NCI-H524 (cell line): ENCODE measurements around the gene DPF1.

Experiments used
- DNase-seq, 2 experiments: peaks; one replicate each; lab custom pipeline; 2025; lab: John Stamatoyannopoulos, UW

Gene DPF1

GRCh38 chr19:38197937-38198704 lies 25.9 kb downstream of the DPF1 start:
- peak; percentile 7 to 53 for DNase-seq

GRCh38 chr19:38196948-38197656 lies 26.9 kb downstream of the DPF1 start:
- no peak for DNase-seq

GRCh38 chr19:38196245-38196837 lies 27.7 kb downstream of the DPF1 start:
- DNase-seq = no peak

GRCh38 chr19:38195237-38195636 lies 28.8 kb downstream of the DPF1 start:
- DNase-seq = no peak

- DNase-seq = peak; percentile 99
Measured at GRCh38 chr19:38194061-38194701, 29.8 kb downstream of the DPF1 start.

GRCh38 chr19:38193445-38193844 lies 30.6 kb downstream of the DPF1 start:
- DNase-seq = peak; percentile 33 to 68

- DNase-seq = no peak
Measured at GRCh38 chr19:38191747-38192146, 32.3 kb downstream of the DPF1 start.

- DNase-seq = no peak
Measured at GRCh38 chr19:38190793-38191192, 33.2 kb downstream of the DPF1 start.

GRCh38 chr19:38190061-38190460 lies 34.0 kb downstream of the DPF1 start:
- DNase-seq = no peak

- no peak for DNase-seq
Measured at GRCh38 chr19:38185562-38185961, 38.5 kb downstream of the DPF1 start.

GRCh38 chr19:38184815-38185214 lies 39.2 kb downstream of the DPF1 start:
- no peak for DNase-seq

GRCh38 chr19:38183251-38183897 lies 40.6 kb downstream of the DPF1 start:
- no peak for DNase-seq

- DNase-seq = no peak
Measured at GRCh38 chr19:38182536-38183210, 41.3 kb downstream of the DPF1 start.

GRCh38 chr19:38180071-38180470 lies 44.0 kb downstream of the DPF1 start:
- DNase-seq = no peak

- DNase-seq = no peak
Measured at GRCh38 chr19:38175422-38175821, 48.6 kb downstream of the DPF1 start.

- peak in 1 of 2 experiments; percentile 27 for DNase-seq
Measured at GRCh38 chr19:38173291-38174041, 50.6 kb downstream of the DPF1 start.

GRCh38 chr19:38172001-38172400 lies 52.0 kb downstream of the DPF1 start:
- DNase-seq = no peak

GRCh38 chr19:38170334-38170733 lies 53.7 kb downstream of the DPF1 start:
- no peak for DNase-seq

- DNase-seq = no peak
Measured at GRCh38 chr19:38168637-38169036, 55.4 kb downstream of the DPF1 start.

- no peak for DNase-seq
Measured at GRCh38 chr19:38165335-38165734, 58.7 kb downstream of the DPF1 start.

GRCh38 chr19:38164526-38164925 lies 59.5 kb downstream of the DPF1 start:
- no peak for DNase-seq
